Measurements from ENCODE around the gene SLC7A6.

SLC7A6 gene

GRCh38 chr16:68235108-68235886 is 29.0 kb upstream of the SLC7A6 start:
- DNase-seq: no peak

- no peak for DNase-seq
Observed at GRCh38 chr16:68235887-68236136, 28.5 kb upstream of the SLC7A6 start, which contains the start of gene ESRP2. ESRP2 (minus strand) TSS chr16:68236127; CDS start chr16:68236045, 82 bp downstream.

- peak; percentile 39 for DNase-seq
Observed at GRCh38 chr16:68236137-68236825, 28.0 kb upstream of the SLC7A6 start.

DNA sequence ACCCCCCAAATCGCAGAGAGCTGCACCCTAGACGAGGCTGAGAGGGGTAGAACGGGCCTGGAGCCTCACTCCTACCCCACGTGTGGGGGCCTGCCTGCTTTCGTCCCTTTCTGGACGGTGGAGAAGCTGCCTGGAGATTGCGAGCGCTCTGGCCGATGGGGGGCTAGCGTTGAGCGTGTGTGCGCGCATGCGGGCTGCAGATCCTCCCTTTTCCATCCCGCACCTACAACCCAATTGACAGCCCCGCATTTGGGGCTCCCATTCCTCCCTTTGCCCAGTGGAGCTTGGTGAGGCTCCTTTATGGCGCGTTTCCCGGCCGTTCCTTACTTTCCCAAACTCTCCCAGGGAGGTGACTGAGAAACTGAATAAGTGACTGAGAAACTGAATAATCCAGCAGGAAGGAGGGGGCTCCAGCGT is 27.5 kb upstream of the SLC7A6 start:
- no peak for DNase-seq

- DNase-seq: peak; percentile 94
Observed at GRCh38 chr16:68237243-68238028, 26.9 kb upstream of the SLC7A6 start.

- no peak for DNase-seq
Observed at GRCh38 chr16:68238029-68238345, 26.3 kb upstream of the SLC7A6 start.

DNA sequence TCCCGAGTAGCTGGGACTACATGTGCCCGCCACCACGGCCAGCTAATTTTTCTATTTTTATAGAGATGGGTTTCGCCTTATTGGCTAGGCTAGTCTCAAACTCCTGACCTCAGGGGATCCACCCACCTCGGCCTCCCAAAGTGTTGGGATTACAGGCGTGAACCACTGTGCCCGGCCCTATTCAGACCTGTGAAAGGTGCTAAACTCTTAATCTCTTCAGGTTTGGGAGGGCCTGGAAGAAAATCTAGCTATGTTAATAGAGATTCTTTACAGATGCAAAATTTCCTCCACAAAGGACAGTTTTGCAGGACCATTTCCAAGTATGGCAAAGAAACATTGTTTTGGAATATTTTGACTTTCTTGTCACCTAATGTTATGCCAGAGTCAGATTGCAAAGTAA is 22.2 kb upstream of the SLC7A6 start:
- DNase-seq: no peak

DNA sequence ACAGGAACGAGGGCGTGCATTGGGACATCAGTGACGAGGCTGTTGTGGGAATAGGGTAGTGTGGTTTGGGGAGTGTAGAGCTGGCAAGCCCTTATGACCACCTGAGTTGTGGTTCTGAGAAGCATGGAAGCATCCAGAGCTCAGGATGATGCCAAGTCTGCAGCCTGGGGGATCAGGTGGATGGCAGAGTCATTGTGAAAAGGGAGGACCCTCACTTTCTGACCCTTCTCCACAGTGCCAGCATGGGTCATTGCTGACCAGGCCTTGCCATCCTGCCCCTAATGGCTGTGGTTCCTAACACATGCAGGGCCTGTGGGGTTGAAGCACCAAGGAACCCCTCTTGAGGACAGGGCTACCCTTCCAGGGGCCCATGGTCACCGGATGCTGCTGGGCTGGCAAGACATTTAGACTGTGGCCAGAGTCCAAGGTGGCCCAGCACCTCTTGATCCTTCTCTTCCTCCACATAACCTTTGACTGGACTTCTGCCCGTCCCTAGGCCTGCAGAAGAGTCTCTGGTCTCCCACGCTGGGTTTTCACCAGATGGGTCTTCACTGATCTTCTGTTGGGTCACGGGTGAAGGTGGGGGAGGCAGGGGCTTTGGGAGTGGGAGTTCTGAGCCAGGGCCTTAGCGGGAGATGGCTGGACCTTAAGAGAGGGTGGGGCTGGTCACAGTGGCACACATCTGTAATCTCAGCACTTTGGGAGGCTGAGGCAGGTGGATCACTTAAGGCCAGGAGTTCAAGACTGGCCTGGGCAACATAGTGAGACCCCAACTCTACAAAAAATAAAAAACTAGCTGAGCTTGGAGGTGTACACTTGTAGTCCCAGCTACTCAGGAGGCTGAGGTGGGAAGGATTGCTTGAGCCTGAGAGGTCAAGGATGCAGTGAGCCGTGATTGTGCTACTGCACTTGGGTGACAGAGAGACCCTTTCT is 21.1 kb upstream of the SLC7A6 start:
- DNase-seq: no peak

DNA sequence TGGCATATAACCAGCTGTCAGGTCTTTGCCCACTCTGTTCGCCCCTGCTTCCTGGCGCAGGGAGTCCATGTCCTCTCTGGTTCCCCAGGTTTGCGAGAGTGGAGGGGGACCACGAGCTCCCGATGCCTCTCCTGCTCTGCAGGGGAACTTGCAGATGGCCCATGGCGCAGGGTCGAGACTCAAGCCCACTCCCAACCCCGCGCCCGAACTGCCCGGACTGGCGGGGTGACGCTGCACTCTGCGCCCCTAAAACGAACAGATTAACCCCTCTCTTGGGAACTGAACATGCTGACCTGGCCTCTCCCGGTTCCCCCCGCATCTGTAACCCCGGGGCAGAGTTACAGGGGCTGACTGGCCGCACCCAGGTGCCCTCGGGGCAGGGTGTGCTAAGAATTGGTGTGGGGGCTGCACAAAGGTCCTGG is 19.8 kb upstream of the SLC7A6 start:
- no peak for DNase-seq

DNA sequence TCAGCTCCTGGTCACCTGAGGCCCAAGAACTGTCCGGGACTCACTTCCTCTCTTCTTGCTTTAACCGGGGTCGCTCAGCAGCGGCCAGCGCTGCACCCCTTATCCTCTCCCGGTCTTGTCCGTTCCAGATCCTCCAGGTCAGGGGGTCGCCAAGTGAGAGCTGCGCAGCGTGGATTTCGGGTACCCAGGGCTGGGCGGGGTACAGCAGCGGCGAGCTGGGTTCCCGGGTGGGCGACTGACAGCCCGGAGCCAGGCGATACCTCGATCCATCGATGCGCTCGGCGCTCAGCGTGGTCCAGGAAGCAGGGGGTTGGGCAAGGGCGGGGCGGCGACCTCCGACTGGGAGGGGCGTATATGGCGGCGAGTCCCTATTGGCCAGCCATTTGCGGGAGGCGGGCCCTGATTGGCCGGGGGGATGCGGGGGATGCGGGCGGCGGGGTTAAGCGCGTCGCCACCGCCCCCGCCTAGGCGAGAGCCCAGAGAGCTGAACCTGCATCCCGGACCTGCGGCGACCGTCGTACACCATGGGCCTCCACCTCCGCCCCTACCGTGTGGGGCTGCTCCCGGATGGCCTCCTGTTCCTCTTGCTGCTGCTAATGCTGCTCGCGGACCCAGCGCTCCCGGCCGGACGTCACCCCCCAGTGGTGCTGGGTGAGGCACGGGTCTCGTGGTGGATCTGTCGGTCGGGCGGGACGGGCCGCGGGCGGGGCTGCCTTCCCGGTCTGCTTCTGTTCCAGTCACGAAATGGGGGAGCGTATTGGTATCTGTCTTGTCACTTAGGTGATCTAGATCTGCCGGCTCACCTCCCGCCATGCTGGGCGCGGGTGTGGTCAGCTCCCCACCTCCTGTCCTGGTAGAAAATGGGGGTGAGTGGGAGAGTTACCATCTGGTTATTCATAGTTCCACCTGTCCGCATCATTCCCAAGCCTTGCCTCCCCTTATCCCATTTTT is 19.1 kb upstream of the SLC7A6 start, which contains the start of gene PLA2G15:
TSS of gene PLA2G15 (plus strand) at position 471 of the 951 bp plus-strand sequence. CDS start at position 525, 54 bp downstream.
- peak; percentile 98 for DNase-seq

- DNase-seq: no peak
Observed at GRCh38 chr16:68246121-68246520, 18.2 kb upstream of the SLC7A6 start.

- no peak for DNase-seq
Observed at GRCh38 chr16:68246666-68247065, 17.7 kb upstream of the SLC7A6 start.

DNA sequence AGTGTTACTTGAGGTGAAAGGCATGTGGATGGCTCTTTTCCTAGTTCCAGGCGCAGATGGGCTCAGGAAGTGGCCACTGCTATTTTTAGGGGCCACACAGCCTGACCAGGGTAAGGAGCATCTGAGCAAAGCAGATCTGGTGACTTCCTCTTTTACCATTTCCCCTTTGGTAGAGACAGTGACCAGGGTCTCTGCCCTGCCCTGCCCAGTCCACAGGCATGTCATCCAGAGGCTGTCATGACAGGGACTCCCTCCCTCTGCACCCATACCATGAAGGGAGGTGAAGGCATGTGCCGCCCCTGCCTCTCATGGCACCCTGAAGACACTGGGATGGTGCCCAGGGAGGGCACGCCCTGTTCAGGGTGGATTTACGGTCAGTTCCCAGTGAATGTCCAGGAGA is 16.9 kb upstream of the SLC7A6 start:
- DNase-seq: no peak

- no peak for DNase-seq
Observed at GRCh38 chr16:68247932-68248331, 16.4 kb upstream of the SLC7A6 start.

DNA sequence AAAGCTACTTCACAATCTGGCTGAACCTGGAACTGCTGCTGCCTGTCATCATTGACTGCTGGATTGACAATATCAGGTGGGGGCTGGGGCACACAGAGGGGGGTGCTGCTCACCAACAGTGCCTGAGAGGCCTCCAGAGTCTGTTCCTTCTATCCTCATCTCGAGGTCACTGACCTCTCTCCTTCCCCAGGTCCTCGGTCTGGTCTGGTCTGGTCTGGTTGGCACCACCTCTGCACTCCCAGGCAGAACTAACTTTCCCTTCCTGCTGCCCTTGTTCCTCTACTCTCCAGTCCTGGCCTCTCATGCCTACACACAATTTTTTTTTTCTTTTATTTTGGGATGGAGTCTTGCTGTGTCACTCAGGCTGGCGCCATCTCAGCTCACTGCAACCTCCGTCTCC is 15.0 kb upstream of the SLC7A6 start:
- DNase-seq: no peak

GRCh38 chr16:68250951-68251350 is 13.4 kb upstream of the SLC7A6 start:
- no peak for DNase-seq

GRCh38 chr16:68251832-68252231 is 12.5 kb upstream of the SLC7A6 start:
- no peak for DNase-seq

- no peak for DNase-seq
Observed at GRCh38 chr16:68252383-68252782, 11.9 kb upstream of the SLC7A6 start.

DNA sequence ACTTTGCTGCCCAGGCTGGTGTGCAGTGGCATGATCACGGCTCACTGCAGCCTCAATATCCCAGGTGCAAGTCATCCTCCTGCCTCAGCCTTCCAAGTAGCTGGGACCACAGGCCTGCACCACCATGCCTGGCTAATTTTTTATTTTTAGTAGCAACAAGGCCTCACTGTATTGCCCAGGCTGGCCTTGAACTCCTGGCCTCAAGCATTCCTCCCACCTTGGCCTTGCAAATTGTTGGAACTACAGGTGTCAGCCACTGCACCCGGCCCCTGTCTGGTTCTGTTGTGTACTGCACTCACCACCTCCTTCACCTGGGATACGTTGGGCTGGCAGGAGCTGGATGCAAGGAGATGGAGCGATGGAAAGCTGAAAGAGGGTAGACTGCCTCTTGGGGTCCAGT is 10.6 kb upstream of the SLC7A6 start:
- no peak for DNase-seq

GRCh38 chr16:68255712-68256111 is 8.6 kb upstream of the SLC7A6 start:
- DNase-seq: no peak

DNA sequence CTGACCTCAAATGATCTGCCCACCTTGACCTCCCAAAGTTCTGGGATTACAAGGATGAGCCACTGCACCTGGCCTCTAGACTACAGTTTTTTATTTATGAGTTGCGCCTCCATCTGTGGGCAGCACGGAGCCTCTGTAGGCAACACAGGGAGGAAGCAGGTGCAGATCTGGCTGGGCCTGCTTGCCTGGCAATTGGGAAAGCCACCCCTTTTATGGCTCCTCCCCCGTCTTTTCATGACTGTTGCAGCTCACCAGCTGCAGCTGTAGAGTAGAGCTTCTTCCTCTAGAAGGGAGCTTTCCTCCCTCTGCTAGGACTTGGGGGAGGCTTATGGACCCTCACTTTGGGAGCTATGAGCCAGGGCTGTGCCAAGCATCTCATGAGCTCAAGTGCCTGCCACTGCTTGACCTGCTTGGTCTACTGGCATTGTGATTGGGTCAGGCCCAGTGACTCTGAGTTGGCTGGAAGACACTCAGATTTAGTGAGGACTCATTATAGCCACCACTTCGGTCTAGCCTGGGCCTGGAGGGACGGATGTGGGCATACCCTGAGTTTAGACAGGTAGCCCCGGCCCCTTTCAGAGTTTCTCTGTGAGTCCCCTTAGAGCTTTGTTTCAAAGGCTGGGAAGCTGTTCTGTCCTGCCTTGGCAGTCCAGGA is 6.9 kb upstream of the SLC7A6 start:
- DNase-seq: no peak

All from activated CD4-positive, alpha-beta T cell treated with anti-CD3 and anti-CD28 coated beads, Interleukin-2, Interleukin-6, amounts not matched to agents 100 ng/mL and 50 ng/mL, durations not matched to agents 16 hours and 8 hours (primary cell).